ENCODE results near the gene SORCS1. TPM values are rescaled to one million over a fixed set of nuclear protein-coding genes. Genes with fewer than 3 reads are reported as not detected.
A peak's percentile ranks its signal among the peaks of the same experiment; 100 is the strongest.

Gene SORCS1
- polyA plus RNA-seq, 1 donor: 6.5 TPM

DNA sequence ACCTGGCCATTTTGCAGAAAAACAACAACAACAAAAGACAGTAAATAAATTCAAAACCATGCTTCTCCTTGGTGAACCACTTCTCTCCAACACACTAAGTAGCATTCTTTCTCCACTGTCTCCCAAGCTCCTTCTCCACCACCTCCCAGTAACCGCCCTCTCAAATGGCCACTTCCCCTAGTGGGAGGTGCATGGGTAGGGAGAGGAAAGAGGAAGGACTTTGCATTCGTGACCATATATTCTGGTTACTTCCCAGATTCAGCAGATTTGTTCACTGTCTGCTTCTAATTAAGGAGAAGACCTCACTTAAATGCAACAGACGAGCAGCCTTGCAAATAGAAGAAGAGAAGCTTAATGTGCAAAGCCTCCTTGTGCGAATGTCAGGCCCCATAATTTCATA is 166.8 kb downstream of the SORCS1 start:
- Histone ChIP-seq H3K36me3 (ENCODE audit: control insufficient read depth, insufficient read depth, low read length) (no peaks in the 10 kb centered on the region), H3K27me3 (ENCODE audit: control insufficient read depth, insufficient read depth, low read length) (no peaks in the 10 kb centered on the region), H3K4me3 (ENCODE audit: low read length) (no peak overlapping the region), H3K4me1 (ENCODE audit: control insufficient read depth, insufficient read depth, low read length) (no peaks in the 10 kb centered on the region), H3K27ac (ENCODE audit: low read length) (no peak overlapping the region), H3K9me3 (ENCODE audit: control insufficient read depth, low read depth, low read length) (no peaks in the 10 kb centered on the region)
- WGBS (ENCODE audit: insufficient coverage, low lambda C conversion rate): no CpG with 5 or more reads among the region's 4 CpGs
- no peak for DNase-seq

GRCh38 chr10:106996510-106996909 is 168.0 kb downstream of the SORCS1 start:
- no CpG with 5 or more reads among the region's 3 CpGs for WGBS (ENCODE audit: insufficient coverage, low lambda C conversion rate)
- no peaks in the 10 kb centered on the region for H3K9me3 ChIP-seq (ENCODE audit: control insufficient read depth, low read depth, low read length)

DNA sequence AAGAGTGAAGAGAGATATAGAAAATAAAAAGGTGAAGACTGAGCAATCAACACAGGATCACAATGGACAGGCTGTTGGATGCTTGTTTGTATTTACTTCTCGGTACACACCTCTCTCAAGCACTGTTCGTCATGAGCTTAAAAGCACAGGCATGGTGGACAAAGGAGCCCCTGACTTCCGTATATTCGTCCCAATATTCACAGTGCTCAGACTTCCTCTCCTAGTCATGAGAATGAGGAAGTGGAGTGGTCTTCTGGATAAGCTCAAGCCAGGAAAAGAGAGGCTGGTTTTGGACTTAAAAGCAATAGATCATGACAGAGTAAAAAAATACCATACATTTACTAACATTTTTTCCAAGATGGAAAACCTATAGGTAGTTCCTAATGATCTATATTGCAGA is 172.5 kb downstream of the SORCS1 start:
- H3K36me3 ChIP-seq (ENCODE audit: control insufficient read depth, insufficient read depth, low read length): no peaks in the 10 kb centered on the region
- no peak overlapping the region for H3K4me3 ChIP-seq (ENCODE audit: low read length)
- WGBS (ENCODE audit: insufficient coverage, low lambda C conversion rate): no CpG with 5 or more reads among the region's 4 CpGs
- DNase-seq: no peak
- no peak overlapping the region for H3K27ac ChIP-seq (ENCODE audit: low read length)
- H3K9me3 ChIP-seq (ENCODE audit: control insufficient read depth, low read depth, low read length): no peaks in the 10 kb centered on the region
- H3K27me3 ChIP-seq (ENCODE audit: control insufficient read depth, insufficient read depth, low read length): no peaks in the 10 kb centered on the region
- no peaks in the 10 kb centered on the region for H3K4me1 ChIP-seq (ENCODE audit: control insufficient read depth, insufficient read depth, low read length)

More at GRCh38 chr10:106996510-106996909, 168.0 kb downstream of the SORCS1 start:
- Histone ChIP-seq H3K4me1 (ENCODE audit: control insufficient read depth, insufficient read depth, low read length) (no peaks in the 10 kb centered on the region), H3K27ac (ENCODE audit: low read length) (no peak overlapping the region), H3K36me3 (ENCODE audit: control insufficient read depth, insufficient read depth, low read length) (no peaks in the 10 kb centered on the region), H3K4me3 (ENCODE audit: low read length) (no peak overlapping the region), H3K27me3 (ENCODE audit: control insufficient read depth, insufficient read depth, low read length) (no peaks in the 10 kb centered on the region)
- no peak for DNase-seq

DNA sequence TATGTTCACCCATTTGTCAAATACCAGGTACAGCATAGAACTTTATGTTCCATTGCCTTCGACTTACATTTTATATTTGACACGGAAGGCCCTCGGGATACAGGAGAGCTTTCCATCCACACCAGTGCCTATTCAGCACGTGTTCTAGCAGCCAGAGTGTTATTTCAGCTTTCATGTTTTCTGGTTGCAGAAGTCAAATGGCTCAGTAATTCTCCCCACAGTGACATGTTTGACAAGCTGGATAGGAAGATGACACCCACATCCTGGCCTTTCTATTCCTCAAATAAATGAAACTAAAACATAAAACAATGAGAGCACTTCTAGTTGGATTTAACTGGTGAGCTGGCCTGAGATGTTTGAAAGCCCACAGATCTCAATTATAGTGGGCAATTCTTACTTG is 173.4 kb downstream of the SORCS1 start:
- Histone ChIP-seq H3K36me3 (ENCODE audit: control insufficient read depth, insufficient read depth, low read length) (no peaks in the 10 kb centered on the region), H3K4me3 (ENCODE audit: low read length) (no peak overlapping the region), H3K27ac (ENCODE audit: low read length) (no peak overlapping the region), H3K4me1 (ENCODE audit: control insufficient read depth, insufficient read depth, low read length) (no peaks in the 10 kb centered on the region), H3K27me3 (ENCODE audit: control insufficient read depth, insufficient read depth, low read length) (no peaks in the 10 kb centered on the region), H3K9me3 (ENCODE audit: control insufficient read depth, low read depth, low read length) (no peaks in the 10 kb centered on the region)
- 20% methylated on average over 1 of the region's 4 CpGs for WGBS (ENCODE audit: insufficient coverage, low lambda C conversion rate)
- no peak for DNase-seq

DNA sequence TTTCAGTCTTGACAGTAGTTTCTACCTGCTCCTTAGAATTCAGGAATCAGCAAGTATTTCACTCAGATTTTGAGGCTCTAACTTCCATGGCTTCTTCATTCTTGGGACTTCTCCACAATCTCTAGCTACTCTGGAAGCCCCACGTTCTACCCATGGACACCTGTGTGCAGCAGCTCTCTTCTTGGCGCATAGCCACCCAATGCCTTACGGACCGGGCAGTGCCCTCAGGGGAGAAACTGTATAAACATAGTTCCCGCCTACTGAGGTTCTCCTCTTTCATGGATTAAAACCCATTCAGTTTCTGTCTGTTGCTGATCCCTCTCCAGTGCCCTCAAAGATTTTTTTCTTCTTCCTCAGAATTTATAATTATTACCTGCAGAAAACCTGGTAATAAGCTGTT is 177.1 kb downstream of the SORCS1 start:
- H3K27me3 ChIP-seq (ENCODE audit: control insufficient read depth, insufficient read depth, low read length): no peaks in the 10 kb centered on the region
- H3K9me3 ChIP-seq (ENCODE audit: control insufficient read depth, low read depth, low read length): no peaks in the 10 kb centered on the region
- H3K36me3 ChIP-seq (ENCODE audit: control insufficient read depth, insufficient read depth, low read length): no peaks in the 10 kb centered on the region
- WGBS (ENCODE audit: insufficient coverage, low lambda C conversion rate): no CpG with 5 or more reads among the region's 5 CpGs
- no peak for DNase-seq
- no peak overlapping the region for H3K27ac ChIP-seq (ENCODE audit: low read length)
- H3K4me1 ChIP-seq (ENCODE audit: control insufficient read depth, insufficient read depth, low read length): peaks cover 4% of the 10 kb centered on the region
- H3K4me3 ChIP-seq (ENCODE audit: low read length): no peak overlapping the region

DNA sequence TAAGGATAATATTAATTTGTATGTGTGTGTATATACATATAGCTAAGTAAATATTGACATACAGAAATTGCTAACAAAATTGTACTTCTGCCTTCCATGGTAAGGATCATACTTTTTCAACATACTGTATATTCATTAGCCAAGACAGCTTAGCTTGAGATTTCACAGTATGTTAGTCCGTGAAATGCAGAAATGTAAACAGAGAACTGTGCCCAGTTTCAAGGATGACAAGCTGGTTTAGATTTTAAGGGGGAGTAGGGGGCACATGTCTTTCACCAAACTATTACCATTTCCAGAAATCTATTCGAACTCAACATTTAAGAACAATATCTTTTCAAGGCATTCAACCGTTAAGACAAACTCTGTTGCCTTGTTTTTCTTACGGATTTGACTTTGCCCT is 182.2 kb downstream of the SORCS1 start:
- no CpG with 5 or more reads among the region's 4 CpGs for WGBS (ENCODE audit: insufficient coverage, low lambda C conversion rate)
- DNase-seq: peak in 1 of 2 donors; percentile 37

DNA sequence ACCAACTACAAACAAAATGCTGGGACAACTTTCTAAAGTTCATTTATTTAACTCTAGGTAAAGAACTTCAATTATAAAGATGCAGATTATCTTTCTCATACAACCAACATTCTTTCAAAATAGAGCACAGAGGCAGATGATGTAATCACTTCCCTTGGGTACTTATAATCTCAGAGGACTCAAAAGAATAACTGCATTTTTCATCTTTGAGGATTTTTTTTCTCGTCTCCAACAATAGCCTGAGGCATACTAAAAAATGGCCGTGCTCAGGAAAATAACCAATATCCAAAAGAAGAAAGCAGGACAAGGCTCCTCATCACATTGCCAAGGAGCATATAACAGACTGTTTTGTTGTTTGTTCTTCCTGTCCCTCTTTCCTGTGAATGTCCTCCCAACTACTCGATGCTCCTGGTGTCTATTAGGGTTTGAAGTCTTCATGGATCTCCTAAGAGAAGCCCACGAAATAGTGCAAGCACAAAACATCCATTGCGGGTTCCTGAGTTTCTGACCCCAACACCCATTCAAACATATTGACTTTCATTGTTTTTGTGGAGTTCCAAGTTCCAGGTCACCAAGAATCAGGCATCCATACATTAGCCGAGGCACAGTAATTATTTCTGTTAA is 182.9 kb downstream of the SORCS1 start:
- 83% methylated on average over 1 of the region's 6 CpGs for WGBS (ENCODE audit: insufficient coverage, low lambda C conversion rate)
- peaks cover 11% of the 10 kb centered on the region for H3K4me1 ChIP-seq (ENCODE audit: control insufficient read depth, insufficient read depth, low read length)
- DNase-seq: no peak
- H3K27ac ChIP-seq (ENCODE audit: low read length): no peak overlapping the region
- no peaks in the 10 kb centered on the region for H3K9me3 ChIP-seq (ENCODE audit: control insufficient read depth, low read depth, low read length)
- H3K4me3 ChIP-seq (ENCODE audit: low read length): no peak overlapping the region
- H3K36me3 ChIP-seq (ENCODE audit: control insufficient read depth, insufficient read depth, low read length): no peaks in the 10 kb centered on the region
- no peaks in the 10 kb centered on the region for H3K27me3 ChIP-seq (ENCODE audit: control insufficient read depth, insufficient read depth, low read length)

More for the DNA sequence above, 182.2 kb downstream of the SORCS1 start:
- Histone ChIP-seq H3K27ac (ENCODE audit: low read length) (no peak overlapping the region), H3K27me3 (ENCODE audit: control insufficient read depth, insufficient read depth, low read length) (no peaks in the 10 kb centered on the region), H3K36me3 (ENCODE audit: control insufficient read depth, insufficient read depth, low read length) (no peaks in the 10 kb centered on the region), H3K4me1 (ENCODE audit: control insufficient read depth, insufficient read depth, low read length) (peaks cover 11% of the 10 kb centered on the region), H3K9me3 (ENCODE audit: control insufficient read depth, low read depth, low read length) (no peaks in the 10 kb centered on the region), H3K4me3 (ENCODE audit: low read length) (no peak overlapping the region)

- 80% methylated on average over 1 of the region's 4 CpGs for WGBS (ENCODE audit: insufficient coverage, low lambda C conversion rate)
- Histone ChIP-seq H3K27me3 (ENCODE audit: control insufficient read depth, insufficient read depth, low read length) (no peaks in the 10 kb centered on the region), H3K27ac (ENCODE audit: low read length) (no peak overlapping the region), H3K4me1 (ENCODE audit: control insufficient read depth, insufficient read depth, low read length) (peaks cover 11% of the 10 kb centered on the region), H3K4me3 (ENCODE audit: low read length) (no peak overlapping the region), H3K9me3 (ENCODE audit: control insufficient read depth, low read depth, low read length) (no peaks in the 10 kb centered on the region), H3K36me3 (ENCODE audit: control insufficient read depth, insufficient read depth, low read length) (no peaks in the 10 kb centered on the region)
- peak in 1 of 2 donors; percentile 35 for DNase-seq
Measured at GRCh38 chr10:106980495-106981451, 183.7 kb downstream of the SORCS1 start.

- DNase-seq: no peak
- H3K9me3 ChIP-seq (ENCODE audit: control insufficient read depth, low read depth, low read length): no peaks in the 10 kb centered on the region
- H3K27ac ChIP-seq (ENCODE audit: low read length): no peak overlapping the region
- H3K27me3 ChIP-seq (ENCODE audit: control insufficient read depth, insufficient read depth, low read length): no peaks in the 10 kb centered on the region
- H3K4me3 ChIP-seq (ENCODE audit: low read length): no peak overlapping the region
- peaks cover 11% of the 10 kb centered on the region for H3K4me1 ChIP-seq (ENCODE audit: control insufficient read depth, insufficient read depth, low read length)
- WGBS (ENCODE audit: insufficient coverage, low lambda C conversion rate): no CpG with 5 or more reads among the region's 2 CpGs
- H3K36me3 ChIP-seq (ENCODE audit: control insufficient read depth, insufficient read depth, low read length): no peaks in the 10 kb centered on the region
Measured at GRCh38 chr10:106978756-106979155, 185.8 kb downstream of the SORCS1 start.

- no peak overlapping the region for H3K4me3 ChIP-seq (ENCODE audit: low read length)
- no peaks in the 10 kb centered on the region for H3K4me1 ChIP-seq (ENCODE audit: control insufficient read depth, insufficient read depth, low read length)
- no peaks in the 10 kb centered on the region for H3K27me3 ChIP-seq (ENCODE audit: control insufficient read depth, insufficient read depth, low read length)
- no CpG with 5 or more reads among the region's 1 CpG for WGBS (ENCODE audit: insufficient coverage, low lambda C conversion rate)
- H3K27ac ChIP-seq (ENCODE audit: low read length): no peak overlapping the region
- no peaks in the 10 kb centered on the region for H3K9me3 ChIP-seq (ENCODE audit: control insufficient read depth, low read depth, low read length)
- no peaks in the 10 kb centered on the region for H3K36me3 ChIP-seq (ENCODE audit: control insufficient read depth, insufficient read depth, low read length)
- DNase-seq: no peak
Measured at GRCh38 chr10:106973716-106974115, 190.8 kb downstream of the SORCS1 start.
